ENCODE measurements around the gene MYRIP. TPM values are rescaled to one million over a fixed set of nuclear protein-coding genes. Genes with fewer than 3 reads are reported as not detected.

Gene MYRIP
- total RNA-seq, 1 experiment from 2014 or later, result 1.6 TPM

GRCh38 chr3:39915027-39915426, 105.6 kb downstream of the MYRIP start (continued):
- TF ChIP-seq MLX (CRISPR knock-in tag; IDR thresholded peaks at IDR 0.05) (no peak), NR2C2 (CRISPR knock-in tag; IDR thresholded peaks at IDR 0.05) (no peak)

- TF ChIP-seq ATF3 (CRISPR knock-in tag; conservative IDR thresholded peaks at IDR 0.05), result no peak
- no peak for TF ChIP-seq SMAD3 (CRISPR knock-in tag; IDR thresholded peaks at IDR 0.05; ENCODE audit: borderline replicate concordance)
- no peak for TF ChIP-seq ZNF423 (CRISPR knock-in tag; IDR thresholded peaks at IDR 0.05)
- TF ChIP-seq CREM (CRISPR knock-in tag; IDR thresholded peaks at IDR 0.05), result no peak
- TF ChIP-seq, protein P1, sequence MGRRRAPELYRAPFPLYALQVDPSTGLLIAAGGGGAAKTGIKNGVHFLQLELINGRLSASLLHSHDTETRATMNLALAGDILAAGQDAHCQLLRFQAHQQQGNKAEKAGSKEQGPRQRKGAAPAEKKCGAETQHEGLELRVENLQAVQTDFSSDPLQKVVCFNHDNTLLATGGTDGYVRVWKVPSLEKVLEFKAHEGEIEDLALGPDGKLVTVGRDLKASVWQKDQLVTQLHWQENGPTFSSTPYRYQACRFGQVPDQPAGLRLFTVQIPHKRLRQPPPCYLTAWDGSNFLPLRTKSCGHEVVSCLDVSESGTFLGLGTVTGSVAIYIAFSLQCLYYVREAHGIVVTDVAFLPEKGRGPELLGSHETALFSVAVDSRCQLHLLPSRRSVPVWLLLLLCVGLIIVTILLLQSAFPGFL (CRISPR knock-in tag; IDR thresholded peaks at IDR 0.05; ENCODE audit: borderline replicate concordance), result no peak
- TF ChIP-seq TCF7 (CRISPR knock-in tag; IDR thresholded peaks at IDR 0.05; ENCODE audit: low read depth), result no peak
- TF ChIP-seq ZNF232 (CRISPR knock-in tag; IDR thresholded peaks at IDR 0.05), result no peak
- TF ChIP-seq TEAD1 (CRISPR knock-in tag; IDR thresholded peaks at IDR 0.05), result no peak
- no peak for TF ChIP-seq FOXP1 (CRISPR knock-in tag; IDR thresholded peaks at IDR 0.05; ENCODE audit: borderline replicate concordance)
- TF ChIP-seq ZNF416 (CRISPR knock-in tag; IDR thresholded peaks at IDR 0.05), result no peak
- no peak for TF ChIP-seq ZNF396 (CRISPR knock-in tag; IDR thresholded peaks at IDR 0.05; ENCODE audit: borderline replicate concordance)
- TF ChIP-seq GRHL2 (CRISPR knock-in tag; IDR thresholded peaks at IDR 0.05; ENCODE audit: insufficient replicate concordance, severe bottlenecking), result no peak
- no peak for TF ChIP-seq FOXK1 (CRISPR knock-in tag; IDR thresholded peaks at IDR 0.05)
- TF ChIP-seq ATF1 (CRISPR knock-in tag; IDR thresholded peaks at IDR 0.05), result no peak
- TF ChIP-seq, protein P2, sequence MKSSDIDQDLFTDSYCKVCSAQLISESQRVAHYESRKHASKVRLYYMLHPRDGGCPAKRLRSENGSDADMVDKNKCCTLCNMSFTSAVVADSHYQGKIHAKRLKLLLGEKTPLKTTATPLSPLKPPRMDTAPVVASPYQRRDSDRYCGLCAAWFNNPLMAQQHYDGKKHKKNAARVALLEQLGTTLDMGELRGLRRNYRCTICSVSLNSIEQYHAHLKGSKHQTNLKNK (CRISPR knock-in tag; IDR thresholded peaks at IDR 0.05), result no peak
- no peak for TF ChIP-seq FOXJ3 (CRISPR knock-in tag; IDR thresholded peaks at IDR 0.05; ENCODE audit: borderline replicate concordance)
- no peak for TF ChIP-seq OVOL2 (CRISPR knock-in tag; IDR thresholded peaks at IDR 0.05; ENCODE audit: borderline replicate concordance)
- TF ChIP-seq CDX4 (CRISPR knock-in tag; IDR thresholded peaks at IDR 0.05; ENCODE audit: borderline replicate concordance), result no peak
- H3K27ac Mint-ChIP-seq, result no peak overlapping the region
- peaks cover 15% of the 10 kb centered on the region for H3K4me1 Mint-ChIP-seq
- DNase-seq (ENCODE audit: low spot score) (no peak), ATAC-seq (no peak)
- no peak overlapping the region for H3K4me3 Mint-ChIP-seq
- ChIA-PET POLR2A (no interaction called here), CTCF (no interaction called here)
- H3K36me3 Mint-ChIP-seq, result no peaks in the 10 kb centered on the region
- no peaks in the 10 kb centered on the region for H3K27me3 Mint-ChIP-seq (ENCODE audit: low read depth)
- no peaks in the 10 kb centered on the region for H3K9me3 Mint-ChIP-seq
Measured at GRCh38 chr3:39917065-39917773, 107.8 kb downstream of the MYRIP start.

- ATAC-seq (peak; percentile 36; the same call in 1 of the 2 replicates), DNase-seq (ENCODE audit: low spot score) (no peak)
- POLR2A ChIA-PET, result no interaction called here
- no peaks in the 10 kb centered on the region for H3K9me3 Mint-ChIP-seq
- CTCF ChIA-PET, result interaction anchor here (1.6 kb wide), 1 partner anchor 107 kb away, joined by 4 read pairs; no protein-coding TSS in a partner anchor
- no peak overlapping the region for H3K27ac Mint-ChIP-seq
- H3K4me1 Mint-ChIP-seq, result peaks cover 15% of the 10 kb centered on the region
- no peaks in the 10 kb centered on the region for H3K27me3 Mint-ChIP-seq (ENCODE audit: low read depth)
- no peak overlapping the region for H3K4me3 Mint-ChIP-seq
- H3K36me3 Mint-ChIP-seq, result no peaks in the 10 kb centered on the region
- TF ChIP-seq, protein P1 (CRISPR knock-in tag; IDR thresholded peaks at IDR 0.05; ENCODE audit: borderline replicate concordance), result no peak
- TF ChIP-seq FOXK1 (CRISPR knock-in tag; IDR thresholded peaks at IDR 0.05), result no peak
- no peak for TF ChIP-seq ZNF138 (CRISPR knock-in tag; conservative IDR thresholded peaks at IDR 0.05)
- TF ChIP-seq MXD4 (CRISPR knock-in tag; IDR thresholded peaks at IDR 0.05; ENCODE audit: borderline replicate concordance), result no peak
- TF ChIP-seq, protein P3, sequence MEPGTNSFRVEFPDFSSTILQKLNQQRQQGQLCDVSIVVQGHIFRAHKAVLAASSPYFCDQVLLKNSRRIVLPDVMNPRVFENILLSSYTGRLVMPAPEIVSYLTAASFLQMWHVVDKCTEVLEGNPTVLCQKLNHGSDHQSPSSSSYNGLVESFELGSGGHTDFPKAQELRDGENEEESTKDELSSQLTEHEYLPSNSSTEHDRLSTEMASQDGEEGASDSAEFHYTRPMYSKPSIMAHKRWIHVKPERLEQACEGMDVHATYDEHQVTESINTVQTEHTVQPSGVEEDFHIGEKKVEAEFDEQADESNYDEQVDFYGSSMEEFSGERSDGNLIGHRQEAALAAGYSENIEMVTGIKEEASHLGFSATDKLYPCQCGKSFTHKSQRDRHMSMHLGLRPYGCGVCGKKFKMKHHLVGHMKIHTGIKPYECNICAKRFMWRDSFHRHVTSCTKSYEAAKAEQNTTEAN (CRISPR knock-in tag; IDR thresholded peaks at IDR 0.05), result no peak
- no peak for TF ChIP-seq ETV6 (CRISPR knock-in tag; IDR thresholded peaks at IDR 0.05)
- TF ChIP-seq TP53 (CRISPR knock-in tag; IDR thresholded peaks at IDR 0.05), result no peak
- TF ChIP-seq NR2C2 (CRISPR knock-in tag; IDR thresholded peaks at IDR 0.05), result no peak
- TF ChIP-seq, protein P4, sequence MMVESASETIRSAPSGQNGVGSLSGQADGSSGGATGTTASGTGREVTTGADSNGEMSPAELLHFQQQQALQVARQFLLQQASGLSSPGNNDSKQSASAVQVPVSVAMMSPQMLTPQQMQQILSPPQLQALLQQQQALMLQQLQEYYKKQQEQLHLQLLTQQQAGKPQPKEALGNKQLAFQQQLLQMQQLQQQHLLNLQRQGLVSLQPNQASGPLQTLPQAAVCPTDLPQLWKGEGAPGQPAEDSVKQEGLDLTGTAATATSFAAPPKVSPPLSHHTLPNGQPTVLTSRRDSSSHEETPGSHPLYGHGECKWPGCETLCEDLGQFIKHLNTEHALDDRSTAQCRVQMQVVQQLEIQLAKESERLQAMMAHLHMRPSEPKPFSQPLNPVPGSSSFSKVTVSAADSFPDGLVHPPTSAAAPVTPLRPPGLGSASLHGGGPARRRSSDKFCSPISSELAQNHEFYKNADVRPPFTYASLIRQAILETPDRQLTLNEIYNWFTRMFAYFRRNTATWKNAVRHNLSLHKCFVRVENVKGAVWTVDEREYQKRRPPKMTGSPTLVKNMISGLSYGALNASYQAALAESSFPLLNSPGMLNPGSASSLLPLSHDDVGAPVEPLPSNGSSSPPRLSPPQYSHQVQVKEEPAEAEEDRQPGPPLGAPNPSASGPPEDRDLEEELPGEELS (CRISPR knock-in tag; IDR thresholded peaks at IDR 0.05), result no peak
Measured at GRCh38 chr3:39919281-39919680, 109.9 kb downstream of the MYRIP start.
